ENCODE data around the gene RNGTT.

RNGTT gene

DNA sequence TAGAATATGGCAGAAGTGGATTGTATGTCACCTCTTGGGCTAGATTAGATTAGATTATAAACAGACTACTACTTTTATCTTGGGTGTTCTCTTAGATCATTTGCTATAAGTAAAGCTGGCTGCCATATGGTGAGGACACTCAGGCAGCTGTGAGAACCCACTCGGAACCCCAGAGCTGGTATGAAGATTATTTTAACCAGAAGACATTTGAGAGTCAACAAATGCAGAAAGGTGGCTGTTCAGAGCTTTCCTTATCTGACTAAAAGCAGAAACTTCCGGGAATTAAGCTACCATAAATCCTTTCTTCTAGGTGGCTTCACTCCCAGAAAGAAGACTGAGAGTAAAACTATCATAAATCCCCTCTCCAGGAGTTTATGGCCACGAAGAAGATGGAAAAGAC is 91.9 kb downstream of the RNGTT start:
- FAIRE-seq (no peak), DNase-seq (ENCODE audit: insufficient read length, low spot score) (no peak)
- TF ChIP-seq POLR2A (IDR thresholded peaks at IDR 0.05; ENCODE audit: low read depth, low read length): no peak

DNA sequence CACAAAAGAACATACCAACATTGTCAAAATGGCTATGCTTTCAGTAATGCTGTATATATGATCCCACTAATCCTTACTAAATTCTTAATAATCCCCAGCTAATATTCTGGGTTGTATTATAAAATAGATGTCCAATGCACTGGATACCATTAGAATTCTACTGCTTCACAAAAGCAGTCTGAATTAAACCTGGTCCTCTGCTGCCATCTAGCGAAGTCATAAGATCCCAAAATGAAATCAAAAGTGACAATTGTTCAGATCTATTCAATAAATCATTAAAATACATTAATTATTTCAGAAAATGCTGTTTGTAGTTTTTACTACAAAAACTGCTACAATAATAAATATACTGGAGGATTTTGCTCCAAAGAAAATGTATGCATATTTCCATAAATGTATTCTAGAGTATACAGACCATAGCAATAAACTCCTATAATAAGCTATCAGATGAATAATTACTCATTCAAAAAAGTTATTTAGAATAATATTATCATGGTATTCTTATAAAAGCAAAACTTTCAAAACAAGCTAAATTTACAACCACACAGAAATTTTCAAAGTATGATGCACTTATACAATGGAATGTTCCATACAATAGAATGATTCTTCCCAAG is 92.6 kb downstream of the RNGTT start:
- no peak for DNase-seq (ENCODE audit: insufficient read length, low spot score)
- no peak for TF ChIP-seq POLR2A (IDR thresholded peaks at IDR 0.05; ENCODE audit: low read depth, low read length)
- peak; percentile 43 for FAIRE-seq

DNA sequence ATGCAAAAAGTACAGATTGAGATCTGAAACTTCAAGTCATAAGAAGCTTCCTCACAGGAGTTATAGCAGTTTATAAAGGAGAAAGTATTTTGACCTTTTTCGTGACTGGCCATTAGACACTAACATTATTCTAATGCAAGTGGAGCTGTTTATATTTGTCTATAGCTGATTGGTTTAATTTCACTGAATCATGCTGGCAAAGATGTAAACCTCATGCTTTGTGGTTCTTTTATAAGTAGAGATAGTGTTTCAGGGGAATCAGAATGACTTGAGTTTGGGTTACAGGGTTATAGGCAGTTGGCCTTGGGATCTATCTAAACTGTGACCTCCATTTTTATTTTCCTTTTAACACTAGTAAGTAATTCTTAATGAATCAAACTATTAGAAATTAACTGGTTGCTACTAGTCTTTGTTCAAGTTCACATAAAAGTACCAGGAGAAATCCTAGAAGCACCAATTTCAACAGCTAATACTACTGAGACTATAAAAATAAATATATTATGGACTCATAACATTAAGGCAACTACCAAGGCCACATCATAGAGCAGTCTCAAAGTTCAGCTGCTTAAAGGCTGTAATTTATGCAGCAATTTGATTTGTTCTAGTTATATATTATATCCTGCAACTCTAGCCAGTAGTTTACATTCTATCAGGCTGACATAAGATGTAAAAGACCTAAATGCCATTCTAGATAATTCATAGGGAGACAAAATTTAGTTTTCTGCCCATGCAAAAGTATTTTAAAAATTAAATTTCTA is 94.0 kb downstream of the RNGTT start:
- DNase-seq (ENCODE audit: insufficient read length, low spot score): no peak
- TF ChIP-seq POLR2A (IDR thresholded peaks at IDR 0.05; ENCODE audit: low read depth, low read length): no peak
- FAIRE-seq: peak; percentile 57

DNA sequence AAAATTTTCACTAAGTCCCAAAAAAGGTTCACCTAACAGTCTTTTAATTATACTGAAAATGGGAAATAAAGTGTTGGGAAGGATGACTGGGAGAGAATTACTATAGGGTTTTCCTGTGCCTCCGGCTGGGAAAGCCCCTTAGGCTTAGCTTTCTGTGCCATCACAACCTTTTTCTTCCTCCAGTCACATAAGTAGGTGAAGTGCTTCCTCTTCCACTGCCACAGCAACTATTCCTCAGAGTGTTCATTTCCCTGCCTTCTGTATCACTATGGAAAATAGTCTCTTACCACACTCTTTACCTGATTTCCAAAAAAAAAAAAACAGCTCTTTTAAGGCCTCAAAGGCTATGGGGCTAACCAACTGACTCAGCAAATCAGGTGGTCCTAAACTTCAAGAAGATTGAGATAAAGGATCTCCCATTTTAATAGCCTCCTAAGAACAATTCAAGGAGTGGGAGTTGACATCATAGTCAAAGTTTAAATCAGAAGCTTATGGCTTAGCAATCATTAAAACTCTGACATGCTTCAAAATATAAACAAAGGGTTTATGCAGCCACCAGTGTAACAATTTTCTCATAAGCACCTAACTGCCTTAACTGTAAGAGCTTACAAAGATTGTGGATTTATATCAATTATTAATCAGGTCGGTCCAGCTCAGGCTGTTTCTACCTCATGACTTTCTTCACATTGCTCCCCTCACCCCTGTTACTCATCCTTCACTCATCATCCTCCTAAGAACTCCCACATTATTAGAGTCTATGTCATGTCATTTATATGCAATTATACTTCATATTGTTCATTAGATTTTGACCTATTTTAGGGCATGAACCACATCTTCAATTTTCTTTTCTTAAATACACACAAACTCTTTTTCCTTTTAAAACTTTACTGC is 95.3 kb downstream of the RNGTT start:
- TF ChIP-seq POLR2A (IDR thresholded peaks at IDR 0.05; ENCODE audit: low read depth, low read length): no peak
- no peak for DNase-seq (ENCODE audit: insufficient read length, low spot score)
- FAIRE-seq: peak; percentile 91

DNA sequence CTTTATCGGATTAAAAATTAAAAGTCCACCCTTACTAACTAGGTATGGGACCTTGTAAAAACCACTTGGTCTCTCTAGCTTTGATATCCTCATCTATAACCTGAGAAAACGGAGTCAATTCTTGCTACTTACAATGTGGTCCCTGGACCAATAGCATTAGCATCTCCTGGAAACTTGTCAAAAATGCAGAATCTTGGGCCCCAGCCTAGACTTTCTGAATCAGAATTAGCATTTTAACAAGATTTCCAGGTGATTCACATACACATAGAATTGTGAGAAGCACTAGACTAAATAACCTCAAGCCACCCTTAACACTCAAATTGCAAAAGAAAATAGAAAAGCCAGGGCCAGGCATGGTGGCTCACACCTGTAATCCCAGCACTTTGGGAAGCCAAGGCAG is 96.6 kb downstream of the RNGTT start:
- FAIRE-seq (no peak), DNase-seq (ENCODE audit: insufficient read length, low spot score) (no peak)
- TF ChIP-seq POLR2A (IDR thresholded peaks at IDR 0.05; ENCODE audit: low read depth, low read length): no peak

DNA sequence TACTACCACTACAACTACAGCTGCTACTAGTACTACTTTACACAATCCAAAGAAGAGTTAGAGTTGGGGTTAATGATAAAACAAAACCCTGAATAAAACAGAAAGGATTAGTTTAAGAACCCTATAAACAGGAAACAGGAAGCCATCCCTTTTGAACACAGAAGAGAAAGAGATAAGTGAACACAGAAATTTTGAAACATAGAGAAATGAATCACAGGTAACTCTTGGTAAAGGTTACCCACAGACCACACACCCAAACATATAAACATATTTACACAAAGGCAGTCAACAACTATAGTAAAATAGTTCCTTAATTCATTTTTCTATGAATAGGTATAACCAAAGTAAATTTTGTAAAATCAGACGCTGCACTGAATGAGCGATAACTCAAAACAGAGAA is 98.1 kb downstream of the RNGTT start:
- no peak for FAIRE-seq
- DNase-seq (ENCODE audit: insufficient read length, low spot score): no peak
- TF ChIP-seq POLR2A (IDR thresholded peaks at IDR 0.05; ENCODE audit: low read depth, low read length): no peak

DNA sequence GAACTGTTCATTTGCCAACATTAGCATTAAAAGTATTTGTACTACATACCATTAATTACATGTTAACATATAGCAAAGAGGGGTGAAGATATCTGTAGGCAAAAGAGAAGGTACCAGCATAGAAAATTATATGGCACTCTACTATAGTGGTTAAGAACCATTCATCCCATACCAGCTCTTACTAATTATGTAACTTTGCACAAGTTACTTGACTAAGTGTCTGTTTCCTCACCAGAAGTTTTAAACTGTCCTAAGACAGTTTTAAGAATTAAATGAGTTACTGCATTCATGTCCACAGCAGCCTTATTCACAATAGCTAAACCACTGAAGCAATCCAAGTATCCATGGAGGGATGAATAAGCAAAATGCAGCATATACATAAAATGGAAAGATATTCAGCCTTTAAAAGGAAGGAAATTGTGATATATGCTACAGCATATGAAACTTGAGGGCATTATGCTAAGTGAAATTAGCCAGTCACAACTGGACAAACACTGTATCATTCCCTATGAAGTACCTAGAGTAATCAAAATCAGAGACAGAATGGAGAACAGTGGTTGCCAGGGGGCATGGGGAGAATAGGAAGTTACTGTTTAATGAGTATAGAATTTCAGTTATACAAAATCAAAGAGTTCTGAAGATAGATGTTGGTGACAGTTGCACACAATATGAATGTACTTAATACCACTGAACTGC is 98.9 kb downstream of the RNGTT start:
- FAIRE-seq (no peak), DNase-seq (ENCODE audit: insufficient read length, low spot score) (no peak)
- no peak for TF ChIP-seq POLR2A (IDR thresholded peaks at IDR 0.05; ENCODE audit: low read depth, low read length)

DNA sequence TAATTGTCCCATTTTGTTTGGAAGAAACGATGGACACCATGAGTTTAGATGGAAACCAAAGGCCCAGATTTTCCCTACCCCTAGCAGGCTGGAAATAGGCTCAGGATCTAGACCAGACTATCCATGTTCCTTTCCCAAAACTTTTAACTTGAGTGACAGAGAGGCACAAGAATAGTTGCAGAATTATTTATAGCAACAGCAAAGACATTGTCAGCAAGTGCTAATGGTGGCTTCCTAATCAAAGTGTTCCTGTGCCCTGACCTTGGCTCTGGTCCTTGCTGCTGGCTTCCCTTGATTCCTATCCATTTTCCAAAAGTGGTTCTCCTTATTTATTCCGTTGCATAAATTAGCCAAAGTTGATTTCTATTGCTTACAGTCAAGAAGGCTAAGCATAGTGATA is 103.1 kb downstream of the RNGTT start:
- no peak for DNase-seq (ENCODE audit: insufficient read length, low spot score)
- FAIRE-seq: no peak
- no peak for TF ChIP-seq POLR2A (IDR thresholded peaks at IDR 0.05; ENCODE audit: low read depth, low read length)

DNA sequence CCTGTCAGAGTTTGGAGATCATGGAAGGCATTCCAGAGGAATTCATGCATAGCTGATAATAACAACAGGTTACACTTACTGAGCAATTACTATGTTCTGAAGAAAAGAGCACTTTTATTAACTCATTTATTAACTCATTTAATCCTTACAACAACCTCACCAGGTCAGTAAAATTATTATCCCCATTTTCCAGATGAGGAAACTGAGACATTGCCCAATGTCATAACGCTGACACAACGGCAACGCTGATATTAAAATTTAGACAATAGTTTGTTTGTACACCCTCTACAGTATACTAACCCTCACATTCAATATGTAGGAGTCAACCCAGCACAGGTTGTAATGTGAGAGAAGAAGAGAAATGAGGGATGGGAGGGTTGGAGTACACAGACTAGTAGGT is 105.0 kb downstream of the RNGTT start:
- no peak for DNase-seq (ENCODE audit: insufficient read length, low spot score)
- no peak for FAIRE-seq
- no peak for TF ChIP-seq POLR2A (IDR thresholded peaks at IDR 0.05; ENCODE audit: low read depth, low read length)

DNA sequence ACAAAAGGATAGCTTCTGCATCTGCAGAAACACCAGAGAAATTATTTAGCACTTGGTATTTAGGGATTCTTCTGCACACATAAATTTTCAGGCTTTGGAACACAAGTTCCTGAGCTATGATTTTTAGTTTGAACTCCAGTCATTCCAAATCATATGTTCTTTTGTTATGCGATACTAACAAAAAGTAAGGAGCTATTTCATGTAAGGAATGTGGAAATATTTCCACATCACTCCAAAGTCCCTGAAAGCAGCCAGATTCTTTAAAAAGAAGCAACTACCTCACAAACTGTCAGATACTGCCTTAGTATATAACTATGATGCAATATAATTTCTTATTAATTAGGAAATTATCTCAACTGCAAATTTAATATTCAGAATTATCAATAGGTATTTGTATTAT is 106.9 kb downstream of the RNGTT start:
- FAIRE-seq: no peak
- no peak for DNase-seq (ENCODE audit: insufficient read length, low spot score)
- TF ChIP-seq POLR2A (IDR thresholded peaks at IDR 0.05; ENCODE audit: low read depth, low read length): no peak

DNA sequence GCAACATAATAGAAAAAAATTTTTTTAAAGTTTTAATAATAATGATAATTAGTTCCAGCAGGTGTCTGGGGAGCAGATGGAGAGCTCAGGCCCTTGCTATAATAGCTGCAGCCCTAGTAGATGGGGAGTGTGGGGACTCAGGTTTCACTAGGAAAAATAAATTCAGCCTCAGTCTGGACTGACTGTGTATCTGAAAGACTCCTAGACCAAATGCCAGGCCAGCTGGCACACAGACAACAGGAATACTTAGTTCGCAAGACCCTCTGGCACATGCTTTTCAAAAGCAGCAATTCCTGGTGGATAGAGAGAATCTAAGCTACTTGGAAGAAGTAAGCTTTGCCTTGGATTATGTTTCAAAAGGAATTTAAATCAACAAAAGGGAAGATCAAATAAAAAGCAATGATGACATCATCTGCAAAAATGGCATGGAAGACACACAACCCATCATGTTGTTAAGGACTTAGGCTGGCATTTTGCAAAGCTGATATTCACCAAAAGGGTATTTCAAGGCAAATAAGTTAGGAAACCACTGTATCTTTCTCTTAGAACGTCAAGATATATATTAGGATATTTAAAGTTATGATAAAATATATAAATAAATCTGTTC is 107.8 kb downstream of the RNGTT start:
- FAIRE-seq (no peak), DNase-seq (ENCODE audit: insufficient read length, low spot score) (no peak)
- no peak for TF ChIP-seq POLR2A (IDR thresholded peaks at IDR 0.05; ENCODE audit: low read depth, low read length)

DNA sequence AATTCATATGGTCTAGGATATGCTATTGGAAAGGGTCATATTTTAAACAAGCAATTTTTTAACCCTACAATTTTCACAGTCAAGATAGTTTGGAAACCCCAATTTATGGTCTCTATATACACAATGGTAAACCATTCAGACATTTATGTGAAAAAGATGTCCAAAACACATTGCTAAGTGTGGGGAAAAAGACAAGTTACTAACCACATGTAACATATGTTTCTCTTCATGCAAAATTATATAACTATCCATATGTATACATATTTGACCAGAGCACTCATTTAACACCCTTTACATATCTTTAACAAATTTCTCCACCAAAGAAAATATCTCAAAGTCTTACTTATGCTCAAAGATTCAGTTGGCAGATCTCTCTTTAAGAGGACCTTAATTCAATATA is 110.6 kb downstream of the RNGTT start:
- DNase-seq (ENCODE audit: insufficient read length, low spot score) (no peak), FAIRE-seq (no peak)
- TF ChIP-seq POLR2A (IDR thresholded peaks at IDR 0.05; ENCODE audit: low read depth, low read length): no peak

DNA sequence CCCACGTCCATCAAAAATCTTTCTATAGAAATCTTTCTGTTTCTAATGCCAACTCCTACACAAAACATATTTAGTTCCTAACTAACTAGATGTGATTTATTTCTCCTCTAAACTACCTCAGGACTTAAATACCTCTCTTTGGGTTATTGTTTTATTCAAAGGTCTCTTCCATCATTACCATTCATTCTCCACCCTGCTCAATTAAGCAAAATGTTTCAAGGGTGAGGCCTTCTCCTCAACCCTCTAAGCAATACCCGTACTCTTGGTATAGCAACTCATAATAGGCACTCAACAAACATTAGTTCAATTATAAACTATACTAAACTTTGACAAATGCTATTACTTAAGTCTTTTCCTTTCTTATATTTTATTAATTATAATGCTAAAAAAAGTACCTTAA is 111.4 kb downstream of the RNGTT start:
- TF ChIP-seq POLR2A (IDR thresholded peaks at IDR 0.05; ENCODE audit: low read depth, low read length): no peak
- FAIRE-seq (no peak), DNase-seq (ENCODE audit: insufficient read length, low spot score) (no peak)

All from H54 (cell line).